Neuronal stem cell (in vitro differentiated cells): ENCODE results near the gene MRPL20. TPM values are rescaled to one million over a fixed set of nuclear protein-coding genes. Genes with fewer than 3 reads are reported as not detected.
"Not testable (repeated sequence)": the region's sequence is repeated elsewhere in the genome, so short reads cannot be mapped to it uniquely, and the experiment has no call there.

ENCODE experiments used
- DNase-seq: peaks from one replicate; pipeline ENCODE4 v3.0.0-alpha.2; 2013; ENCODE audit warnings: low spot score
- H2AFZ ChIP-seq: one replicate; pipeline ENCODE4 v1.6.1; 2013; ENCODE audit warnings: mild to moderate bottlenecking, low read length, inconsistent platforms
- H2AK5ac ChIP-seq: 2 replicates; pipeline ENCODE4 v1.6.1; 2013; ENCODE audit warnings: low read depth, mild to moderate bottlenecking, inconsistent platforms, low read length, moderate library complexity, mixed read lengths
- H2BK120ac ChIP-seq: 2 replicates; pipeline ENCODE4 v1.6.1; 2013; ENCODE audit warnings: low read depth, mild to moderate bottlenecking, inconsistent platforms, low read length, moderate library complexity, mixed read lengths
- H2BK12ac ChIP-seq: one replicate; pipeline ENCODE4 v1.6.1; 2013; ENCODE audit warnings: low read length, inconsistent platforms
- H2BK15ac ChIP-seq: 2 replicates; pipeline ENCODE4 v1.6.1; 2013; ENCODE audit warnings: mild to moderate bottlenecking, low read length, inconsistent platforms, mixed read lengths
- H2BK5ac ChIP-seq: one replicate; pipeline ENCODE4 v1.6.1; 2013; ENCODE audit warnings: inconsistent platforms, mild to moderate bottlenecking, low read length, moderate library complexity
- H3K14ac ChIP-seq: one replicate; pipeline ENCODE4 v1.6.1; 2013; ENCODE audit warnings: low read length, inconsistent platforms
- H3K18ac ChIP-seq: 2 replicates; pipeline ENCODE4 v1.6.1; 2013; ENCODE audit warnings: low read length, inconsistent platforms
- H3K23ac ChIP-seq: 2 replicates; pipeline ENCODE4 v1.6.1; 2013; ENCODE audit warnings: low read depth, mild to moderate bottlenecking, mixed read lengths, low read length, inconsistent platforms; ENCODE audit not compliant: poor library complexity
- H3K27ac ChIP-seq: replicated peaks from 3 replicates; pipeline ENCODE4 v1.5.1; 2013; ENCODE audit warnings: low read length, inconsistent platforms
- H3K27me3 ChIP-seq, 3 experiments: 2 replicates each; pipeline ENCODE4 v1.6.1; 2013; ENCODE audit warnings: low read length in 3 of 3, mild to moderate bottlenecking in 2 of 3, inconsistent platforms in 1 of 3, low read depth in 1 of 3, mixed read lengths in 1 of 3, moderate library complexity in 1 of 3; ENCODE audit not compliant: control insufficient read depth in 3 of 3, insufficient read depth in 3 of 3
- H3K36me3 ChIP-seq, 2 donors: replicated peaks in 1 of 2; 2 replicates each; pipeline ENCODE4 v1.6.1; 2013; ENCODE audit warnings: low read length in 2 of 2; ENCODE audit not compliant: control insufficient read depth in 2 of 2, insufficient read depth in 2 of 2
- H3K4ac ChIP-seq: 2 replicates; pipeline ENCODE4 v1.6.1; 2013; ENCODE audit warnings: inconsistent platforms, mild to moderate bottlenecking, low read length, moderate library complexity
- H3K4me1 ChIP-seq, 2 donors: 1 replicate in 1 of 2; 2 replicates in 1 of 2; pipeline ENCODE4 v1.6.1; 2013; ENCODE audit warnings: low read length in 2 of 2, low read depth in 1 of 2; ENCODE audit not compliant: control insufficient read depth in 2 of 2, insufficient read depth in 1 of 2
- H3K4me2 ChIP-seq: one replicate; pipeline ENCODE4 v1.6.1; 2013; ENCODE audit warnings: mild to moderate bottlenecking, low read length, inconsistent platforms; ENCODE audit not compliant: insufficient read depth, poor library complexity, severe bottlenecking
- H3K4me3 ChIP-seq, 2 donors: 2 replicates each; pipeline ENCODE4 v1.5.1; 2013; ENCODE audit warnings: low read length in 2 of 2, mild to moderate bottlenecking in 2 of 2, inconsistent platforms in 1 of 2, moderate library complexity in 1 of 2
- H3K79me1 ChIP-seq: one replicate; pipeline ENCODE4 v1.6.1; 2013; ENCODE audit warnings: low read depth, mild to moderate bottlenecking, inconsistent platforms, low read length, moderate library complexity
- H3K9ac ChIP-seq: one replicate; pipeline ENCODE4 v1.6.1; 2013; ENCODE audit warnings: mild to moderate bottlenecking, low read depth, low read length, inconsistent platforms; ENCODE audit not compliant: poor library complexity
- H3K9me3 ChIP-seq, 2 donors: replicated peaks in 1 of 2; 2 replicates each; pipeline versions ENCODE3 to v1.6.1; 2013; ENCODE audit warnings: low read length in 2 of 2, mild to moderate bottlenecking in 2 of 2, inconsistent platforms in 1 of 2, low read depth in 1 of 2, mixed read lengths in 1 of 2, moderate library complexity in 1 of 2; ENCODE audit not compliant: control insufficient read depth in 2 of 2, insufficient read depth in 1 of 2
- H4K8ac ChIP-seq: one replicate; pipeline ENCODE4 v1.6.1; 2013; ENCODE audit warnings: low read depth, mild to moderate bottlenecking, inconsistent platforms, low read length, moderate library complexity
- H4K91ac ChIP-seq: one replicate; pipeline ENCODE4 v1.6.1; 2013; ENCODE audit warnings: low read length, low read depth, mild to moderate bottlenecking, inconsistent platforms; ENCODE audit not compliant: poor library complexity
- WGBS, 2 donors: extraction: QIAGEN DNeasy Blood & Tissue Kit; methylation state at CpG; one replicate each; pipeline ENCODE4 v1.1.7; 2013; ENCODE audit warnings: missing lambda C conversion rate in 2 of 2, mixed read lengths in 1 of 2; ENCODE audit not compliant: insufficient read length in 2 of 2, insufficient replicate concordance in 1 of 2; ENCODE audit errors: extremely low coverage in 2 of 2; 5-methylcytosine and 5-hydroxymethylcytosine counted together
- polyA plus RNA-seq, 2 experiments: library from polyadenylated mRNA; stranded (reverse); fragments of 200-250 nt; gene quantifications; one replicate each; pipeline ENCODE4 v1.2.3, GENCODE V29; 2013

Gene MRPL20
- 132 TPM for polyA plus RNA-seq (2013, experiment 1 of 2)
- polyA plus RNA-seq (2013, experiment 2 of 2), result 135 TPM

DNA sequence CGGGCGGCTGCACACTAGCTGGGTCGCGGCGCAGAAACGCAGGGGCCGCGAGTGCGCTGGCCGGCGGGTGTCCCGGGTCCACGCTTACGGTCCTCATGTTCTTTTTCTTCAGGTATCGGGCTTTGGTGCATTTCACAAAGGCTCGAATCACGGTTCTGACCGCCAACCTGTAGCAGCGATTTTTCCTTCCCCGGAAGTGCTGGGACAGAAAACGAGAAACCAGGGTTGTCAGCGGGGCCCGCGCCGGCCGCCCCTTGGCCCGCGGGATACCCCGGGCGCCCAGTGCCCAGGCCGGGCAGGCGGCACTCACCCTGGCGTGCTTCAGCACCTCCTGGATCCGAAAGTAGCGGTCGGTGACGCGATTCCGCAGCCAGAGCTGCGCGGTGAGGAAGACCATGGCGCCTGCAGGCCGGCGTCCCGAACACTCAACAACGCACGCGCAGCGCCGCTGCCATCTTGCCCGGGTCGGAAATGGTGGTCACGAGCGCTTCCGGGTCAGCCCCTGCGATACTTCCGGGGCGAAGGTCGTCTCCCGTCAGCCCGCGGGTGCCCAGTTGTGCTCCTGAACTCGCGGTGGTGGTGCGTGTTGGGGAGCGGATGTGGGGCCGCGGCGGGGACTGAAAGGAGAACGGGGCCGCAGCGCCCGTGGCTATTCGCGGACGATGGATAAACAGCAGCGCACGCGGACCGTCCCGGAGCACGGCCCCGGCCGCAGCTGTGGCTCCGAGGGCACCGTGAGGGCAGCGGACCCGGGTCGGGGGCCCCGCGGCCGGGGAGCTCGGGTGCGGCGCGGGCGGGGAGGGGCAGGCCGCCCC lies at the start of gene MRPL20:
Gene MRPL20 (minus strand): TSS at position 473 of the 815 bp plus-strand sequence. CDS start 76 bp downstream, at position 397.
- H3K27me3 ChIP-seq, result no peaks in the 10 kb centered on the region
- peak within 1 kb of the TSS; percentile 99 for H2AK5ac ChIP-seq
- peak within 1 kb of the TSS; percentile 77 for H3K4me2 ChIP-seq
- peaks cover 28 to 57% of the 10 kb centered on the region in 2 donors for H3K36me3 ChIP-seq
- peak within 1 kb of the TSS; percentile 88 for H2AFZ ChIP-seq
- peaks cover 22% of the 10 kb centered on the region for H3K79me1 ChIP-seq
- no CpG with 5 or more reads among the region's 98 CpGs for WGBS, 2 donors
- H4K91ac ChIP-seq, result peak within 1 kb of the TSS; percentile 56
- peak within 1 kb of the TSS; percentile 82 for H3K14ac ChIP-seq
- peak within 1 kb of the TSS; percentile 96 for H3K9ac ChIP-seq
- peak within 1 kb of the TSS; percentile 100 for H3K23ac ChIP-seq
- H2BK5ac ChIP-seq, result peak within 1 kb of the TSS; percentile 78
- H3K18ac ChIP-seq, result peak within 1 kb of the TSS; percentile 99
- peak within 1 kb of the TSS; percentile 89 to 93 for H3K4me3 ChIP-seq
- peak within 1 kb of the TSS; percentile 66 for H3K4ac ChIP-seq
- peak within 1 kb of the TSS; percentile 41 for H2BK12ac ChIP-seq
- H4K8ac ChIP-seq, result peak within 1 kb of the TSS; percentile 48
- H3K27ac ChIP-seq, result peak within 1 kb of the TSS; percentile 61
- DNase-seq, result peak; percentile 85
- peak within 1 kb of the TSS; percentile 87 for H2BK120ac ChIP-seq
- H3K9me3 ChIP-seq, result no peaks in the 10 kb centered on the region
- peak within 1 kb of the TSS; percentile 49 for H2BK15ac ChIP-seq
- peaks cover 7 to 15% of the 10 kb centered on the region in 2 donors for H3K4me1 ChIP-seq

DNA sequence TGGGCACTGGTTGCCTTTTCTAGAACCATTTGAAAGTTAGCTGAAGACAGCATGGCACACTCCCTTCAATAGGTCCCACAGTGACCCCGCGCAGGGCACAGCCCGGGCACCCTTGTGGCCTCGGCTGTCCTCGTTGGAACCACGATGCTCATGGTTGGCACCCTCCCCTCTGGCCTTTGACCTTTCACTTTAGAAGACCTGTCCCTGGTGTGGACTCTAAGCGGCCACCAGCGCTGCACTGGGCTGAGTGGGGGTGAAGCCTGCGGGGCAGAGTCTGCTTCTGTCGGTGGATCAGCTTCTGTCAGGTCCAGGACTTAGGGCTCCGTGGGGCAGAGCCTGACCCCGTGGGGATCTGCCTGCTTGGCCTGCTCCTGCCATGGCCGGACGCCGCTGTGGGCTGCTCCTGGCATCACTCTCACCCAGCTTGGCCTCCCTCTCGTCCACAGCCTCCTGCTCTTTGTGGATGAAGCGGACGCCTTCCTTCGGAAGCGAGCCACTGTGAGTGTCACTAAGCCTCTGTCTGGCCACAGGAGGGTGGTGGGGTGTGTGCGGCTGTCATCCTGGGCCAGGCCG lies 49.7 kb upstream of the MRPL20 start:
- not testable (repeated sequence) for H3K4me3 ChIP-seq, H4K8ac ChIP-seq, H2BK12ac ChIP-seq, H2AK5ac ChIP-seq, H3K36me3 ChIP-seq, DNase-seq, H3K79me1 ChIP-seq, H2BK5ac ChIP-seq, H3K9me3 ChIP-seq, H3K9ac ChIP-seq, H3K14ac ChIP-seq, H3K27me3 ChIP-seq, H2AFZ ChIP-seq, H3K27ac ChIP-seq, H3K23ac ChIP-seq, H3K4me2 ChIP-seq, H2BK120ac ChIP-seq, H3K4me1 ChIP-seq, H4K91ac ChIP-seq, H2BK15ac ChIP-seq
- H3K18ac ChIP-seq, result peak overlapping the region; percentile 13
- peak overlapping the region; percentile 37 for H3K4ac ChIP-seq
- no CpG with 5 or more reads among the region's 22 CpGs for WGBS, 2 donors

DNA sequence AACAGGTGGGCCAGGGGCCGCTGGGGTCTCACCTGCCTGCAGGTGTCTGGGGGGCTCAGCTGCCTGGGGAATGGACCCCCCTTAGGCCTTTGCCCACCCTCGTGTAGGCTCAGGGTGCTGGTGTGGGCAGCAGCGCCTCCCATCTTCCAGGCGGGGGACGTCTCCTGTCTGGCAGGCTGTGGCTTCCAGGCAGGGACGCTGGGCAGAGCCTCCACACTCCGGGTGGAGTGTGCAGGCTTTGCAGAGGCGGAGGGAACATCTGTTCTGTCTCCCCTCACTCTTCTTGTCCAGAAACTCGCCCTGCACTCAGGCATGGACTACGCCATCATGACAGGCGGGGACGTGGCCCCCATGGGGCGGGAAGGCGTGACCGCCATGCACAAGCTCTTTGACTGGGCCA lies 48.8 kb upstream of the MRPL20 start:
- not testable (repeated sequence) for H3K4me2 ChIP-seq, H3K4ac ChIP-seq, H2BK12ac ChIP-seq, H3K9ac ChIP-seq, H3K36me3 ChIP-seq, H2BK15ac ChIP-seq, H3K27me3 ChIP-seq, DNase-seq, H2AK5ac ChIP-seq, H3K4me3 ChIP-seq, H3K9me3 ChIP-seq, H3K27ac ChIP-seq, H4K8ac ChIP-seq, H2BK120ac ChIP-seq, H3K79me1 ChIP-seq, H2BK5ac ChIP-seq, H3K18ac ChIP-seq, H3K4me1 ChIP-seq, H3K14ac ChIP-seq, H2AFZ ChIP-seq, H3K23ac ChIP-seq
- peak overlapping the region; percentile 43 for H4K91ac ChIP-seq
- no CpG with 5 or more reads among the region's 15 CpGs for WGBS, 2 donors

DNA sequence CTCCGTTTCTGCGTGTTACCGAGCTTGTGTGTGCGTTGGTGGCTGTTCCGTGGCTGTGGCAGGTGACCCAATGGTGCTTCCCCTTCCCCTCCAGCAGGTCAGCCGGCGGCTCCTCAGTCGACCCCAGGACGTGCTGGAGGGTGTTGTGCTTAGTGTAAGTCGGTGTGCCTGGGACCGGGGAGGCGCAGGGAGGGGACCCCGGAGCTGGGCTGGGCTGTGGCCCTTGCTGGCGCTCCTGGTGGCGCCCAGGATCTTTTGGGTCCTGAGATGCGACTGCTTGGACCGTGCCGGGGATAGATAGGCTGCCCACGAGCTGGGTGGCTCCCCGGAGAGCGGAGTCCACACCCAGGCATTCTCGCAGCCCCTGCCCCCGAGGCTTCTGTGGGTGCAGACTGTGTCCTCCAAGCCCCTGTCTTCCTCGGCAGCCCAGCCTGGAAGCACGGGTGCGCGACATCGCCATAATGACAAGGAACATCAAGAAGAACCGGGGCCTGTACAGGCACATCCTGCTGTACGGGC lies 48.3 kb upstream of the MRPL20 start:
- H3K36me3 ChIP-seq, result no peaks in the 10 kb centered on the region
- H3K23ac ChIP-seq, result no peak overlapping the region
- peak overlapping the region; percentile 46 for H2AK5ac ChIP-seq
- H3K27me3 ChIP-seq, result no peaks in the 10 kb centered on the region
- no peak overlapping the region for H3K18ac ChIP-seq
- H3K27ac ChIP-seq, result no peak overlapping the region
- H3K9ac ChIP-seq, result peak overlapping the region; percentile 21
- H3K4me3 ChIP-seq, result no peak overlapping the region
- no peak overlapping the region for H2BK5ac ChIP-seq
- no peak overlapping the region for H2BK15ac ChIP-seq
- H2AFZ ChIP-seq, result no peak overlapping the region
- H3K9me3 ChIP-seq, result no peaks in the 10 kb centered on the region
- H3K79me1 ChIP-seq, result no peaks in the 10 kb centered on the region
- no peaks in the 10 kb centered on the region for H3K4me1 ChIP-seq
- no peak overlapping the region for H2BK120ac ChIP-seq
- no peak overlapping the region for H3K14ac ChIP-seq
- H2BK12ac ChIP-seq, result no peak overlapping the region
- no peak overlapping the region for H4K8ac ChIP-seq
- no peak overlapping the region for H3K4ac ChIP-seq
- peak overlapping the region; percentile 43 for H4K91ac ChIP-seq
- no peak for DNase-seq
- H3K4me2 ChIP-seq, result no peak overlapping the region
- WGBS, 2 donors, result no CpG with 5 or more reads among the region's 30 CpGs
